Measurements from ENCODE around the gene PLCD3.

DNA sequence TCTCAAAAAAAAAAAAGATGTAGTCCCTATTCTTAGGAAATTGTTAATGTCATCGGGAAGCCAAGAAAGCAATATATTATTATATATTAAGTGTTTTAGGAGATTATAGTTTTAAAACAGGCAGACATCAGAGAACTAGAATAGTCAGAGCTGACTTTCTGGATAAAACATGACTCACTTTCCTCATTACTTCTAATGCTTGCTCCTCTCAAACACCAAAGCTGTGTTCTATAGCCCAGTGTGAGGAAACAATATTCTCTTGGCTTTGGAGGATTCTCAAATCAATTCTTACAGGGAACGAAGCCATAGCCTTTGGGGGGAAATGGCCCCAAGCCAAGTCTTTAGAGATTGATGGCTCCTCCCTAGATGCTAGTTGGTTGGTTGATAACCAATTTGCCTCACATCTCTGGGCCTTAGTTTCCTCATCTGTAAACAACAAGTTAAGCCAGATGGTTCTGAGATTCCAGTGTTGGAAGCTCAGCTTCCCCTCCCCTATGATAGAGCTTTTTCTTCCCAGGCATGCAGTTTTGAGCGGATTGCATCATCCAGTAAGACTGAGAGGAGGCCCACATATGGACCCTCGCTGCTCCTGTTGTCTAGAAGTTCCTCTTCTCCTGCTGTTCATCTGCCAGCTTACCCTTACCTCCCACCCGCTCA lies 58.8 kb downstream of the PLCD3 start:
- TF ChIP-seq, protein P1, sequence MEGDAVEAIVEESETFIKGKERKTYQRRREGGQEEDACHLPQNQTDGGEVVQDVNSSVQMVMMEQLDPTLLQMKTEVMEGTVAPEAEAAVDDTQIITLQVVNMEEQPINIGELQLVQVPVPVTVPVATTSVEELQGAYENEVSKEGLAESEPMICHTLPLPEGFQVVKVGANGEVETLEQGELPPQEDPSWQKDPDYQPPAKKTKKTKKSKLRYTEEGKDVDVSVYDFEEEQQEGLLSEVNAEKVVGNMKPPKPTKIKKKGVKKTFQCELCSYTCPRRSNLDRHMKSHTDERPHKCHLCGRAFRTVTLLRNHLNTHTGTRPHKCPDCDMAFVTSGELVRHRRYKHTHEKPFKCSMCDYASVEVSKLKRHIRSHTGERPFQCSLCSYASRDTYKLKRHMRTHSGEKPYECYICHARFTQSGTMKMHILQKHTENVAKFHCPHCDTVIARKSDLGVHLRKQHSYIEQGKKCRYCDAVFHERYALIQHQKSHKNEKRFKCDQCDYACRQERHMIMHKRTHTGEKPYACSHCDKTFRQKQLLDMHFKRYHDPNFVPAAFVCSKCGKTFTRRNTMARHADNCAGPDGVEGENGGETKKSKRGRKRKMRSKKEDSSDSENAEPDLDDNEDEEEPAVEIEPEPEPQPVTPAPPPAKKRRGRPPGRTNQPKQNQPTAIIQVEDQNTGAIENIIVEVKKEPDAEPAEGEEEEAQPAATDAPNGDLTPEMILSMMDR (CRISPR knock-in tag; IDR thresholded peaks at IDR 0.05), result no peak
- no peak for TF ChIP-seq SP2 (CRISPR knock-in tag; IDR thresholded peaks at IDR 0.05)
- no peak for TF ChIP-seq SP4 (CRISPR knock-in tag; IDR thresholded peaks at IDR 0.05)
- no peak for TF ChIP-seq MEIS1 (CRISPR knock-in tag; IDR thresholded peaks at IDR 0.05; ENCODE audit: borderline replicate concordance)
- TF ChIP-seq ZNF816 (CRISPR knock-in tag; IDR thresholded peaks at IDR 0.05; ENCODE audit: borderline replicate concordance), result no peak
- TF ChIP-seq ELF4 (CRISPR knock-in tag; IDR thresholded peaks at IDR 0.05; ENCODE audit: borderline replicate concordance), result no peak
- TF ChIP-seq YY1 (IDR thresholded peaks at IDR 0.05; ENCODE audit: insufficient read depth, insufficient replicate concordance, low read depth, low read length), result no peak
- peak; percentile 65 for TF ChIP-seq CEBPG (CRISPR knock-in tag; IDR thresholded peaks at IDR 0.05)
- no peak for TF ChIP-seq TBX2 (CRISPR knock-in tag; IDR thresholded peaks at IDR 0.05; ENCODE audit: borderline replicate concordance)
- no peak for TF ChIP-seq ZBTB7A (CRISPR knock-in tag; IDR thresholded peaks at IDR 0.05)
